ENCODE results near the gene TBC1D22A. TPM values are rescaled to one million over a fixed set of nuclear protein-coding genes. Genes with fewer than 3 reads are reported as not detected.

TBC1D22A gene
- total and polyA plus RNA-seq, 2 donors (not counting 3 experiments of a cell fraction or from before 2014, with no cell fraction given) = 26.1 to 32.4 TPM

DNA sequence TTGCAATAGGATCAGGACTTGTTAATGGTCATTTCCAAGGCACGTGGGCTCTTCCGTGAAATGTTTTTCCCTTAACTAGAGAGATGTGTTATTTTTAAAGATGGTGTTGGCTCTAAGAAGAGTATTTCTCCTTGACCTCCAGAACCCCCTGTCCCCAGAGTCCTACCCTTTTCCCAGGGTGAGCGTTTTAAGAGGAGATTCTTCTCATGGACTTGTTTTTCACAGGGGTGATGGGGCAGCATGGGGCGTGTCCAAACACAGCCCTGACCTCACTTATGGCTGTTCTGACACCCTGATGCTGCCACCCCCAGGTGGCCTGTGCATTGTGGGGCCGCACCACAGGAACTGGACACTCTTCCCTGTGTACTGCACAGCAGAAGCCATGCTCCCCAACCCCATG lies 335.7 kb downstream of the TBC1D22A start:
- FAIRE-seq (no peak), DNase-seq (ENCODE audit: low read depth, low spot score) (no peak)
- ChIA-PET POLR2A (no interaction called here), CTCF (no interaction called here)
- no peak overlapping the region for H3K27ac ChIP-seq (ENCODE audit: insufficient read depth, low read depth, low read length)
- H4K20me1 ChIP-seq (replicated peaks; ENCODE audit: control insufficient read depth, extremely low read depth, insufficient read depth, low read length) = no peaks in the 10 kb centered on the region
- TF ChIP-seq POLR2A (IDR thresholded peaks at IDR 0.05; ENCODE audit: low read depth, low read length) (no peak), JUN (IDR thresholded peaks at IDR 0.05; ENCODE audit: borderline replicate concordance, insufficient read depth, insufficient read length, low read depth) (no peak), FOS (IDR thresholded peaks at IDR 0.05; ENCODE audit: borderline replicate concordance, insufficient read depth, low read length) (no peak), CTCF (IDR thresholded peaks at IDR 0.05; ENCODE audit: extremely low read depth in 1 of 2, insufficient read depth in 1 of 2, low read depth in 1 of 2, low read length in 2 of 2) (no peak), EZH2 (IDR thresholded peaks at IDR 0.05; ENCODE audit: borderline replicate concordance, low read depth, low read length, severe bottlenecking) (no peak), POLR2AphosphoS5 (IDR thresholded peaks at IDR 0.05; ENCODE audit: insufficient read depth, low read depth, low read length) (no peak), MYC (IDR thresholded peaks at IDR 0.05; ENCODE audit: low read depth, low read length) (no peak), GATA2 (IDR thresholded peaks at IDR 0.05; ENCODE audit: insufficient read depth, insufficient read length, low read depth, low read length) (no peak), MAX (IDR thresholded peaks at IDR 0.05; ENCODE audit: insufficient read depth, insufficient read length) (no peak)
- H3K27me3 ChIP-seq (ENCODE audit: control insufficient read depth in 2 of 2, insufficient read depth in 2 of 2, low read length in 2 of 2) = no peaks in the 10 kb centered on the region
- no peak overlapping the region for H3K4me2 ChIP-seq (ENCODE audit: insufficient read depth, low read length)
- H3K4me3 ChIP-seq (replicated peaks in 1 of 3; ENCODE audit: insufficient read depth in 1 of 3, low read depth in 1 of 3, low read length in 3 of 3) = no peak overlapping the region
- no peak overlapping the region for H3K9ac ChIP-seq (replicated peaks; ENCODE audit: extremely low read depth, insufficient read depth, low read length)
- no peaks in the 10 kb centered on the region for H3K4me1 ChIP-seq (ENCODE audit: control insufficient read depth, extremely low read depth, insufficient read depth, low read length)
- intact Hi-C loops (cut with micrococcal nuclease) = no loop called here
- no peaks in the 10 kb centered on the region for H3K9me1 ChIP-seq (replicated peaks; ENCODE audit: control insufficient read depth, extremely low read depth, insufficient read depth, low read length)
- no peaks in the 10 kb centered on the region for H3K9me3 ChIP-seq (replicated peaks; ENCODE audit: control insufficient read depth, insufficient read depth, low read length)
- no peak overlapping the region for H2AFZ ChIP-seq (ENCODE audit: low read depth, low read length)
- H3K79me2 ChIP-seq (ENCODE audit: control insufficient read depth, insufficient read depth, low read length) = no peaks in the 10 kb centered on the region
- no peaks in the 10 kb centered on the region for H3K36me3 ChIP-seq (ENCODE audit: control insufficient read depth in 2 of 2, extremely low read depth in 1 of 2, insufficient read depth in 2 of 2, low read length in 2 of 2)
- BruUV-seq (replicated peaks) = no TSS peak
- dilution Hi-C loops (cut with MboI; ENCODE audit: extremely low pct_ligation_motif_present, low sequenced_read_pairs) = no loop called here
